Smooth muscle cell (in vitro differentiated cells): ENCODE results near the gene KRTAP5-3. TPM values are rescaled to one million over a fixed set of nuclear protein-coding genes. Genes with fewer than 3 reads are reported as not detected.

Experiments
- DNase-seq: peaks from one replicate; lab custom pipeline; 2025; ENCODE audit not compliant: unreplicated experiment; lab: John Stamatoyannopoulos, UW
- H2AFZ ChIP-seq: fragments of 200-600 bp; sonication (generic); 2 replicates; pipeline ENCODE4 v1.6.0; 2016; ENCODE audit warnings: antibody characterized with exemption, low read depth, mild to moderate bottlenecking
- H3F3A ChIP-seq: fragments of 200-600 bp; sonication (generic); 2 replicates; pipeline ENCODE4 v1.6.0; 2017; ENCODE audit warnings: antibody characterized with exemption, low read depth
- H3K27ac ChIP-seq: fragments of 200-600 bp; sonication (generic); 2 replicates; pipeline ENCODE4 v1.5.1; 2016; ENCODE audit warnings: low read depth, mild to moderate bottlenecking
- H3K27me3 ChIP-seq: fragments of 200-600 bp; sonication (generic); 2 replicates; pipeline ENCODE4 v1.6.1; 2016; ENCODE audit warnings: low read depth, mild to moderate bottlenecking
- H3K36me3 ChIP-seq: fragments of 200-600 bp; sonication (generic); 2 replicates; pipeline ENCODE4 v1.5.1; 2016; ENCODE audit warnings: low read depth
- H3K4me1 ChIP-seq: fragments of 200-600 bp; sonication (generic); 2 replicates; pipeline ENCODE4 v1.5.1; 2016; ENCODE audit warnings: low read depth
- H3K4me2 ChIP-seq: fragments of 200-600 bp; sonication (generic); 2 replicates; pipeline ENCODE4 v1.6.0; 2016; ENCODE audit warnings: mild to moderate bottlenecking
- H3K4me3 ChIP-seq: fragments of 200-600 bp; sonication (generic); 2 replicates; pipeline ENCODE4 v1.5.1; 2016; ENCODE audit warnings: mild to moderate bottlenecking
- H3K79me2 ChIP-seq: fragments of 200-600 bp; sonication (generic); 2 replicates; pipeline ENCODE4 v1.6.0; 2016; ENCODE audit warnings: low read depth, mild to moderate bottlenecking
- H3K9ac ChIP-seq: fragments of 200-600 bp; sonication (generic); 2 replicates; pipeline ENCODE4 v1.6.0; 2016; ENCODE audit warnings: low read depth
- H3K9me3 ChIP-seq: fragments of 200-600 bp; sonication (generic); replicated peaks from 2 replicates; pipeline ENCODE4 v1.5.1; 2016; ENCODE audit warnings: low read depth
- H4K20me1 ChIP-seq: fragments of 200-600 bp; sonication (generic); 2 replicates; pipeline ENCODE4 v1.6.0; 2016; ENCODE audit warnings: low read depth
- CTCF ChIP-seq: fragments of 200-600 bp; sonication (generic); IDR thresholded peaks from 2 replicates; pipeline ENCODE4 v1.5.1; 2017; ENCODE audit warnings: borderline replicate concordance, mild to moderate bottlenecking, antibody characterized with exemption; ENCODE audit not compliant: insufficient read depth, poor library complexity, severe bottlenecking
- WGBS: methylation state at CpG from one replicate; pipeline ENCODE4 v1.1.7; 2016; ENCODE audit warnings: low lambda C conversion rate; 5-methylcytosine and 5-hydroxymethylcytosine counted together
- polyA plus RNA-seq: library from polyadenylated mRNA; unstranded; fragments of >200 nt; fragmentation: Nextera tagmentation; extraction: Ambion mirVana; gene quantifications from 2 replicates; pipeline ENCODE4 v1.2.1, GENCODE V29; 2016
- total RNA-seq: library from RNA; depleted of rRNA; stranded (reverse); fragments of >200 nt; gene quantifications from 2 replicates; pipeline ENCODE4 v1.2.3, GENCODE V29; 2014

KRTAP5-3 gene
- total and polyA plus RNA-seq, 2 experiments from 2014 or later: not detected

GRCh38 chr11:1633864-1634263, 25.6 kb upstream of the KRTAP5-3 start:
- H3K36me3 ChIP-seq: no peaks in the 10 kb centered on the region
- 91% methylated on average over 4 of the region's 10 CpGs for WGBS
- no peak for TF ChIP-seq CTCF
- H2AFZ ChIP-seq: no peak overlapping the region
- H3K9ac ChIP-seq: no peak overlapping the region
- H3K4me3 ChIP-seq: no peak overlapping the region
- no peaks in the 10 kb centered on the region for H4K20me1 ChIP-seq
- no peaks in the 10 kb centered on the region for H3K79me2 ChIP-seq
- no peak for DNase-seq
- H3K27me3 ChIP-seq: peaks cover 33% of the 10 kb centered on the region
- no peaks in the 10 kb centered on the region for H3F3A ChIP-seq
- H3K4me2 ChIP-seq: no peak overlapping the region
- no peak overlapping the region for H3K27ac ChIP-seq
- no peaks in the 10 kb centered on the region for H3K9me3 ChIP-seq
- no peaks in the 10 kb centered on the region for H3K4me1 ChIP-seq

- H3K36me3 ChIP-seq: no peaks in the 10 kb centered on the region
- no peaks in the 10 kb centered on the region for H3K9me3 ChIP-seq
- TF ChIP-seq CTCF: no peak
- H3K4me1 ChIP-seq: no peaks in the 10 kb centered on the region
- no peaks in the 10 kb centered on the region for H4K20me1 ChIP-seq
- no peaks in the 10 kb centered on the region for H3F3A ChIP-seq
- no peak overlapping the region for H3K27ac ChIP-seq
- H3K4me3 ChIP-seq: no peak overlapping the region
- H3K79me2 ChIP-seq: no peaks in the 10 kb centered on the region
- no peak overlapping the region for H2AFZ ChIP-seq
- no peak overlapping the region for H3K9ac ChIP-seq
- H3K4me2 ChIP-seq: no peak overlapping the region
- DNase-seq: no peak
- H3K27me3 ChIP-seq: peaks cover 36% of the 10 kb centered on the region
- 75% methylated on average over 11 of the region's 11 CpGs for WGBS
These were observed 23.9 kb upstream of the KRTAP5-3 start for GRCh38 chr11:1632053-1632714.

- H3F3A ChIP-seq: no peaks in the 10 kb centered on the region
- no peaks in the 10 kb centered on the region for H3K36me3 ChIP-seq
- H3K27me3 ChIP-seq: peaks cover 45% of the 10 kb centered on the region
- no peak overlapping the region for H3K9ac ChIP-seq
- WGBS: 78% methylated on average over 13 of the region's 13 CpGs
- H2AFZ ChIP-seq: no peak overlapping the region
- no peaks in the 10 kb centered on the region for H4K20me1 ChIP-seq
- H3K4me2 ChIP-seq: no peak overlapping the region
- no peak overlapping the region for H3K4me3 ChIP-seq
- DNase-seq: no peak
- TF ChIP-seq CTCF: no peak
- no peaks in the 10 kb centered on the region for H3K4me1 ChIP-seq
- H3K27ac ChIP-seq: no peak overlapping the region
- H3K79me2 ChIP-seq: no peaks in the 10 kb centered on the region
- H3K9me3 ChIP-seq: no peaks in the 10 kb centered on the region
These were observed 22.9 kb upstream of the KRTAP5-3 start for GRCh38 chr11:1631066-1631568.

- Histone ChIP-seq H3K4me2 (no peak overlapping the region), H3K9ac (no peak overlapping the region), H3K4me1 (no peaks in the 10 kb centered on the region), H3K79me2 (no peaks in the 10 kb centered on the region), H3K9me3 (no peaks in the 10 kb centered on the region), H3K27me3 (peaks cover 44% of the 10 kb centered on the region), H2AFZ (no peak overlapping the region), H3K36me3 (no peaks in the 10 kb centered on the region), H3F3A (no peaks in the 10 kb centered on the region), H3K4me3 (no peak overlapping the region), H3K27ac (no peak overlapping the region), H4K20me1 (no peaks in the 10 kb centered on the region)
- TF ChIP-seq CTCF: no peak
- WGBS: 83% methylated on average over 2 of the region's 2 CpGs
- DNase-seq: no peak
These were observed 22.0 kb upstream of the KRTAP5-3 start for GRCh38 chr11:1630271-1630670.
